Ramos (cell line): ENCODE measurements around the gene XPC.
"Not testable (repeated sequence)": the region's sequence is repeated elsewhere in the genome, so short reads cannot be mapped to it uniquely, and the experiment has no call there.

Source experiments
- in situ Hi-C: fragments of 300-500 bp; cut with MboI; formaldehyde crosslinking; loops from one replicate; pipeline ENCODE4 v1.14.3; 2022; ENCODE audit warnings: low sequenced_read_pairs; ENCODE audit not compliant: unreplicated experiment

XPC gene

DNA sequence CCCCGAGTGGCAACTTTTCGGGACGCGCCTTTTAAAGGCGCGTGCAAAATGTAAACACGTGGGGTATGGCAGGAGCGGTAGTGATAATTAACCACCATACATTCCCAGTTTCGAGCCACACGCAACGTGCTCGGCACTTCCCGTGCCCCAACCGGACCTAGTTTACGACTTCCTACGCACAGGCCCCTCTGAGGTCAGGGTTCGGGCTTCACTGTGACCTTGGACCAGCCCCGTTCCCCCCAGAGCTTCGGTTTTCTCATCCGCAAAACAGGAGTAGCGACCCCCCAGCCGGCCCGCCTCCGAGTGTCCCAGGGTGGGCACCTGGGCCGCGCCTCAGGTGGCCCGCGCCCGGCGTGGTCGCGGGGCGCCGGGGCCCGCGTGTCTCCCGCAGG is 54.2 kb downstream of the XPC start:
- in situ Hi-C loops: no loop called here

DNA sequence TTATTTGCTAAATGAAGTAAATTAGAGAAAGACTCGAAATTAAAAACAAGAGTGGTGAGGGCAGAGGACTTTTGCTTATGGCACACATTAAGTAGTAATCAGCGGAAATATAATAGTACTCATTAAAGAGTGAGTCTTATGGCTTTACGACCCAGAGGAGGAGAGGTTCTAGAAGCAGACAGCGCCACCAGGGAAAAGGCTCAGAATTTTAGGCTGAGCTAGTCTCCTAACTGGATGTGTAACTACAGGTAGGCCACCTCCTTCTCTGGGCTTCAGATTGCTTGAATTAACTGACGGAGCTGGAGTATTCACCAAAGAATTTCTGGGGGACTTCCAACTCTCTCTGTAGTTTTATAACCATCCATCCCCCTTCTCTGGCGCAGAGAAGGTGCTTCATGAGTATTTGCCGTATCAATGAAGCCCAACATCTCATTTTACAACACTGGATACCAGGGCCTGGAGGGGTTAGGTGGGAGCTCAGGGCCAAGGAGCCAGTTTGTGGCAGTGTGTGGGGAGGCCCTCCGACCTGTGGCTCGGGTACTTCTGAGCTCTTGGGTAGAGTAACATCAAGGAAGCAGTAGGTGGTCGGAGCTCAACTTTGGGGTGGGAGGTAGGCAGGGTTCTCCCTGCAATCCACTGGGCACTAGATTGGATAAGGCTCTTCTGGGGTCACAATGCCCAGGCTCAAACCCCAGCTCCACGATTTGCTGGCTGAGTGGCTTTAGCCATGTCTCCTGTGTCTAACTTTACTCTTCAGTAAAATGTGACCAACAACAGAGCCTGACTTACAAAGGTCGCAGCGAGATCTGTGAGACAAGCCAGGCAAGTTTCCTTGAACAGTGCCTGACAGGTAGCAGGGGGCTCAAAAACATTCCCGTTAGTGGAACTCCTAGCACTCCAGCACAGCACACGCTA is 54.8 kb downstream of the XPC start:
- in situ Hi-C loops: no loop called here

DNA sequence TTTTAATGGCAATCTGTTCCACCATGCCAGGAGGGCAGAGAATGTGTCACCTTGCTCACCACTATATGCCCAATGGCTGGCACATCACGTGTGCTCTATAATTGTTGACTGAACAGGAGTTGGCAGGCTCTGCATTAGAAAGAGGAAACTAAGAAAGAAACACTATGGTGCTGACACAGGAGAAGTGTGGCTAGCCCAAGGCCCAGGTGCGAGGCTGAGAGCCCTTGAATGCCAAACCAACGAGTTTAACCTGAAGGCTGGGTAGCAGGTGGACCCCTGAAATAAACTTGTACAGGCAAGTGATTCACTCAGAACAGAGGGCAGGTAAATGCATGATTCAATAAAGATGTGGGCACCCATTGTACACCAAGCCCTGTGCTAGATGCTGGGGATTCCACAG is 56.1 kb downstream of the XPC start:
- in situ Hi-C loops: no loop called here

DNA sequence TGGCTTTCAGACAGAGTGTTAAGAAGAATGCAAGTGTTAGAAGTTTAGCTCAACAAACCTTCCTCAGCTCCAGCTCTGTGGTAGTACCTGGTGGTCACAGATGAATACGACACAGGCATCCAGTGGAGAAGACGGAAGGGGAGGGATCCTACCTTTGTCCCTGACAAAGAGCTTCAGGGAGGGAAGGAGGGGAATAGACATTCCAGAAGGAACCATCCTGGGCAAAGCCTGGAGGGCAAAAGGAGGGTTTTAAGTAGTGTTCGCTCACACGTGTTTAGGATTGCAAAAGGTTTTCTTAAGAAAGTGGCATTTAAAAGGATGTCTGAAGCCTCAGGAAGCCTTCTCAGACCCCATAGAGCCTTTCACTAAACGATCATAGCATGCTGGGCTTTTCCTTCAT is 56.5 kb downstream of the XPC start:
- in situ Hi-C loops: no loop called here

DNA sequence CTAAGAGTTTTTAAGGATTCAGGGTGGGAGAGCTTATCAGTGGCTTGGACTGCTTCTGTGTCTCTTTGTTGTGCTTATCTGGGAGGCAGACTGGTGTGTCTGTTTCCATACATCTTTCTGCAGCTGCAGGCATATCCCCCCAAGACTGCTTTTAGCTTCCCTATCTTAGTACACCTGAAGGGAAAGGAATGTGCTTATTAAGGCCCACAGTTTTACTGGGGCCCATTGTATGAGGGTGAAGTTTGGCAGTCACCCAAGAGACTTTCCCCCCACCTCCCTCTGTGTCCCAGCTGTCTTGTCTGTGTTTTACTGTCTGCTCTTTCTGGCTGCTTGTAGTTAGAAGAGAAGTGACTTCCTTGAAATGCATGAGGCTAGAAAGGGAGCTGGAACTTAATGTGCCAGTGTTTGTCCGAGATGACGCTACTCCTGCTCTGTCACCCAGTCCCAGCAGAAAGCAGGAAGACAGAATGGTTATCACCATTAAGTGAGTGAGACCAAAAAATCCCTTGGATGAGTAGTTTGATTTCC is 57.4 kb downstream of the XPC start:
- in situ Hi-C loops: not testable (repeated sequence)

DNA sequence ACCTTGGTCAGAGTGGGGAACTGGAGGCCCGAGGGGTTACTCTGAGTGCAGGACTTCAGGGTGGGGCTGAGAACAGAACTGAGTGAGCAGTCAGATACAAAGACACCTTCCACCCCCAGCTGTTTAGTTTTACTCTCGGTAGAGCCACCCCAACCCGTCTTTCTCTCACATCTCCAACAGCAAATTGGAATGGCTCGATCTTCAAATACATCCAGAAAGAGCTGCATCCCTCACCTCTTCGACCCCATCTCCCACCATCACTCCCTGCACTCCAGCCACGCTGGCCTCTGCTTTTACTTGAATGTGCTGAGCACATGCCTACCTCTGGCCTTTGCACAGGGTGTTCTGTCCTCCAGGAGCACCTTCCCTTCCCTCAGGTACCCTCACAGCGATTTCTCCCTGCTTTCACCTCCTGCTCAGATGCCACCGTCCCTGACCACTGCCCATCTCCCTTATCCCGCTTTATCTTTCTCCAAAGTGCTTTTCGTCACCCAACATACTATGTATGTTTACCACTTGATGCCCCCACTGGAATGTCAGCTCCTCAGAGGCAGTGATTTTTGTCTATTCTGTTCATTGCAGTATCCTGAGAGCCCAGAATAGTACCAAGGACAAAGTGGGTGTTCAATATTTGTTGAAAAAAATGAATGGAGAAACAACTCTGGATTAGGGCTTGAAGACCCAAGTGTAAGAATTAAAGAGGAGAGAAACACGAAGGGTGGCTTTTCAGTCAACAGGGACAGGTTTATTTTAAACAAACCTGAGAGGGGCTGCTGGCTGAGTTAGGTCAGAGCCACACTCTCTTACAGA is 58.1 kb downstream of the XPC start:
- in situ Hi-C loops: no loop called here

DNA sequence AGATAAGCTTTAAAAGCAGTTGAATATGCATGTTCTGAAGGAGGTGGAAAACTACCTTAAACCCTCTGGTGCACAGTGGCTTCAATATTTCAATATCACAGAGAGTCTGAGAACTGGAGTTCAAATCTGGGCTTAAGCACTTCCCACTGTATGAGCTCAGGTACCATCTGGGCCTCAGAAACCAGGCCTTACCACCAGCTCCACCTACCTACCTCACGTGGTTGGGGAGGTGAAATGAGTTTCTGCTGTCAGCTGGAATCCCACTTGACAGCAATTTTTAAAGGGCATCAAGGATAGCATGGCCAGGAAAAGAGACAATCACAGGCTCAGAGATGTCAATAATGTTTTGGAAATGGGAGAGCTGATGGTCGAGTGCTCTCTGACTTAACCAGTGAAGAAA is 58.8 kb downstream of the XPC start:
- in situ Hi-C loops: no loop called here

DNA sequence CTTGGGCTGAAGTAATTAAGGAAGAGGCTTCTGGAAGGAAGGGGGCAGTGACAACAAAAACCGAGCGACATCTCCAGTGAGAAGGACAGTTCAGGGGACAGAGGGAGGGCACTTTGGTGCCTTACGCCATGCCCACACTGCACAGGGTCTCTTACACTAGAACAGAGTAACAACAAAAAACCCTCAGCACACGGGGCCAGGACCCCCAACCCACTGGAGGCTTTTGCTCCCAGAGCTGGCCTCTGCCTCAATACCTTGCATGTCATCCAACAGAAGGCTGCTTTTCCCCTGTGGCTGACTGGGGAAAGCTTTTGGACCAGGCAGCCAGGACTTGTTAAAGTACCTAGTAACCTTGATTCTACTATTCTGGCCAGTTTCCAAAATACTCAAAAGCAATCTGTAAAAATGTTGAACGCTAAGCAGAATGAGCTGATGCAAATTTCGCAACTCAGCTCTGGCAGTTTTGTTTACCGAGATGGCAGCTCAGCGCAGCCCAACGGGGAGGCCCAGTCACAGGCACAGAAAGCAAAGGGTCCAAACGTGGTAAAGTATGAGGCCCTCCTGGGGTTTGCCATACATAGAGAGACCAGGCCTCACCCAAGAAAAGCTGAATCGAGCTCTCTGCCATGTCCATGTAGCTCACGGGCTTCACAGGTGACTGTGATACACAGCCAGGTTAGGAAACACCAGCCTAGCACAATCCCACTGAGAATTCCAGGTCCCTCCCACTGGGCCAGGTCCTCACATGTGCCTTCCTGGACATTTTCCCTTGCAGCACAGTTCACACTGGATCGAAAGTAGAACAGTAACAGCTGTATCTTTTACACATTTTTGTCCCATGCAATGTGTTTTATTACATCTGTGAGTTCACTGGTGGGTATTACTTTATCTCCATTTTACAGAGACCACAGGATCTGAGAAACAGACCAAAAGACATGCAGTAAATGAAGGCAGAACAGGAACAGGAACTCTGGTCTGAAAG is 59.7 kb downstream of the XPC start:
- in situ Hi-C loops: no loop called here

DNA sequence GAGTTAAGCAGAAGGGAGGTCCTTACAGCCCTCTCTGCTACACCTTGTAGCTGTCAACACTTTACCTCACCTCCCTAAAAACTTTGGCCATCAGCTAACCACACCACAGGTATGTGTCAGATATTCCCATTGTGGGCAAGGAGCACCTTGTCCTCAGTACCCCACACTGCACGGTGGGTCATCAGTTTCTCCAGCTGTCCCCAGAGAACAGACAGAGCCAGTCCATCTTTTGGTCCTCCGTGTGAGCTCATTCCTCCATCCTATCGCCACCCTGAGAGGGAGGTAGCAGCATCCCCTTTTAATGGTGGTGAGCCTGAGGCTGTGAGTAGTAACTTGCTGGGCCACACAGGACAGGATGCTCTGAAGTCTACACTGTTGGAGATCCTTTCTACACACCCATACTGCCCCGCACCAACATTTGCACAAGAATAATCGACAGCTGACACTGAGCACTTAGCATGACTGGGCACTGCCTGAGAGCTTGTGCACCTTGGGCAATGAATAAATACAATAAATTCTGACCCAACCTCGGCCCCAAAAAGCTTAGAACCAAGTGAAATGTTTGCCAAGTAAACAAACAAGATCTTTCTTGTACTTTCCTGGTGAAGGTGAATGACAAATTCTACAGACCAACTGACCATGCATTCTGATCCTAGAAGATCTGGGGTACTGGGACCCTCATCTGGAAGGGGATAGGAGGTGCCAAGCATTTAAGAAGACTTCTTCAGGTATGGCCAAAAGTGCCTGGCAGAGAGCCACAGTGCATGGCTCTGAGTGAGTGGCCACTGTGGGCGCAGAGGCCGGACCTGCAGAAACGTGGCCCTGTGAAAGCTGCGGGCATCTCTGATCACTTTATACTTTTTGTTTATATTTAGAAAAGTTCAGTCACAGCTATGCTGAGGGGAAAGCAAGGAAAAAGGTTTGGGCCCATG is 60.7 kb downstream of the XPC start:
- in situ Hi-C loops: no loop called here

DNA sequence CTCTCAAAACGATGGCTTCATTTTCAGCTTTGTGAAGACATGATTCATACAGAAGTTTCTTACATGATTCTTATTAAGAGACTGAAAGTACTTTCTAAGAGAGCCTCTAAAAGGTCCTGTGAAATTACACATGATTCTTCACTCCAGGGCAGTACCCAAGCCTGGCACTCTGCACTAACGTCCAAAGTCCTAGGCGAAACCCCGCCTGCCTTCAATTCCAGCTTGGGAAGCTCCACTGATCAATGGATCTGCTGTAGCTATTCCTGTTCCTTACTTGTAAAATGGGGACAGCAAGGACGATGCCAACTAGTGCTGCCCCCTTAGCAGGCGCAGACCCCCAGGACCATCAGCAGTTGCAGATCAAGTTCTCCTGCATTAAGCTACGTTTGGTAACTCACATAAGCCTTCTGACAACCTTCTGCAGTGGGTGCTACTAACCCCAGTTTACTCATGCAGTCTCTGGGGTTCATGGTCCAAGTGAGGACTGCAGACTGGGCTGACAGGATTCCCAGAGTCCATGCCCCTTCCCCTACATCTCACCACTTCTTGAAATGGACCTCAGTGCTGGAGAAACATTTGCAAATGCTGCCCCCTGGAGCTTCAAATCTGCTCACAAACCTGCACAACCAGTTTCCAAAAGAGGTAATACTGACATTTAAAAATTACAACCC is 64.3 kb downstream of the XPC start:
- in situ Hi-C loops: no loop called here

DNA sequence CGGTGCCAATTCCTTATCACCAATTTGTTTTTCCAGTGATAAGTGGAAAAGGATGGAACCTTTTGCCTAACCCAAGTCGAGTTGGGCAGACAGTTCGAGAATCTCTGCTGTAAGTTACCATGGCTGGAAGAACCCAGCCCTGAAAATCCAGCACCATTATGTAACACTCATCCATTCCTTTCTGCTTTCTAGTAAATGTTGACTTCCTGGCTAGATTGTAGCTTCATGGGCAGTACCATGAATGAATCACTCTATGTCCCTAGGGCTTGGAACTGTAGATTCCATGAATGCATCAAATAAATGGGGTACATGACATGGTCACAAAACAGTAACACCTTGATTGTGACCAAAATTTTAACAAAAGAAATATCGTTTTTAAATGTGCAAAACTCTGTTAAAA is 67.7 kb downstream of the XPC start:
- in situ Hi-C loops: no loop called here

DNA sequence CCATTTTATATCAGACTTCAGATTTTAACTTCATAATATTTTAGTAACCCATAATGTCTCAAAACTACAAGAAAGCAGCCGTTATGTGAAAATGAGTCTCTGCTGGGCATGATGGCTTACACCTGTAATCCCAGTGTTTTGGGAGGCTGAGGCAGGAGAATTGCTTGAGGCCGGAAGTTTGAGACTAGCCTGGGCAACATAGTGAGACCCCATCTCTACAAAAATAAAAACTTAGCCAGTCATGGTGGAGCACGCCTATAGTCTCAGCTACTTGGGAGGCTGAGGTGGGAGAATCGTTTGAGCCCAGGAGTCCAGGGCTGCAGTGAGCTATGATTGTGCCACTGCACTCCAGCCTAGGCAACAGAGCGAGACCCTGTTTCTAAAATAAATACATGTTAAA is 68.6 kb downstream of the XPC start:
- in situ Hi-C loops: not testable (repeated sequence)

DNA sequence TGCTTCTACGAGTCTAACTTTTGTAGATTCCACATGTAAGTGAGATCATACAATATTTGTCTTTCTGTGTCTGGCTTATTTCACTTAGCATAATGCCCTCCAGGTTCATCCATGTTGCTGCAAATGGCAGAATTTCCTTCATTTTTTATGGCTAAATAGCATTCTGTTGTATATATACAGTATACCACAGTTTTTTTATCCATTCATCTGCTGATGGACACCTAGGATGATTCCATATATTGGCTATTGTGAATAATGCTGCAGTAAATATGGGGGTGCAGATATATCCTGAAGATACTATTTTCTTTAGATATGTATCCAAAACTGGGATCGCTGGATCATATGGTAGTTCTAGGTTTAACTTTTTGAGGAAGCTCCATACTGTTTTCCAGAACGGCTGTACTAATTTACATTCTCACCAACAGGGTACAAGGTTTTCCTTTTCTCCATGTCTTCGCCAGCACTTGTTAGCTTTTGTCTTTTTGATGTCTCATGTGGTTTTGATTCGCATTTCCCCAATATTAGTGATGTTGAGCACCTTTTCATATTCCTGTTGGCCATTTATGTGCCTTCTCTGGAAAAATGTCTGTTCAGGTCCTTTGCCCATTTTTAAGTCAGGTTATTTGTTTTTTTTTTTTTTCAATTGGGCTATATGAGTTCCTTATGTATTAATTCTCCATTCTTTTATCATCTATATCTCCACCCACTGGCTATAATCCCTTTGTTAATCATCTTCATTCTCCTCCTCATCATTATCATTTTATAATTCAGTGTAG is 80.6 kb downstream of the XPC start:
- in situ Hi-C loops: no loop called here

DNA sequence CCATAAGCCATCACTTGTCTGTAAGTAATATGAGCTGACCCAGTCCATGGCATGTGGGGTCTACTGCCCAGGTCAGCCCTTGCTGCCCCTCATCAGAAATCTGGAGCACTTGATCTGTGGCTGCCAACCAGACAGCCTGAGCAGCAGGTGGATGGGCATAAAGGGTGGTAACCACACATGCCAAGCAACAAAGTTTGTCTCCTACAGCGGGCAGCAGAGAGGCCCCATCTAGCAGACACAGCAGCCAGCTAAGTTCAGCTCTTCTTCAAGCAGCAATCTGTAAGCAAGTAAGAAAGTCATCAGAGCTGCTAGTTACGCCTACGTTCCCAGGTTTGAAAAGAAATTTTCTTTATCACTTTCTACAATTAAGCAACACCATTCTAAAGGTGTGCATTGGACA is 81.7 kb downstream of the XPC start:
- in situ Hi-C loops: no loop called here
